HCT116 (cell line): ENCODE results near the gene ADD3. TPM values are rescaled to one million over a fixed set of nuclear protein-coding genes. Genes with fewer than 3 reads are reported as not detected.

Source experiments
- ATAC-seq: fragments of 200-7000 bp; cut with Tn5 transposase; 2 replicates; pipeline ENCODE4 v1.9.1; 2020; ENCODE audit warnings: mild to moderate bottlenecking, moderate library complexity
- BruUV-seq: library from RNA; stranded (reverse); fragments of 400-500 nt; replicated peaks from 2 replicates; lab custom pipeline; 2021; lab: Mats Ljungman, UMichigan
- CTCF ChIA-PET: fragments of 300-600 bp; sonication (Branson Sonifier 250); formaldehyde crosslinking; loops from one replicate; lab custom pipeline; 2021; ENCODE audit warnings: antibody characterized with exemption; lab: Charles Lee
- POLR2A ChIA-PET: fragments of 300-600, 350-600 bp; sonication (Branson Sonifier 250); formaldehyde crosslinking; loops from one replicate; lab custom pipeline; 2021; ENCODE audit warnings: antibody characterized with exemption; lab: Charles Lee
- RAD21 ChIA-PET, 2 experiments: fragments of 300-600 bp; sonication (Branson Sonifier 250); formaldehyde crosslinking; loops; one replicate each; lab custom pipeline; 2023; ENCODE audit warnings: low total read pairs in 2 of 2; ENCODE audit not compliant: uncharacterized antibody in 2 of 2, unreplicated experiment in 2 of 2, low non-redundant PET in 1 of 2; lab: Charles Lee
- DNase-seq: peaks from one replicate; pipeline ENCODE4 v3.0.0-alpha.2; 2010; ENCODE audit warnings: low read depth, low spot score
- H2AFZ ChIP-seq: fragments of 200-600 bp; shearing (Covaris generic), sonication (generic); 2 replicates; pipeline ENCODE4 v1.6.1; 2017; ENCODE audit warnings: low read depth, mixed run types, mixed read lengths, antibody characterized with exemption, low read length; ENCODE audit not compliant: poor library complexity, severe bottlenecking
- H3K27ac ChIP-seq: 2 replicates; pipeline ENCODE4 v1.5.1; 2012; ENCODE audit warnings: low read depth, low read length
- H3K27me3 ChIP-seq: fragments of 200-600 bp; sonication (generic); 2 replicates; pipeline ENCODE4 v1.6.1; 2016; ENCODE audit warnings: mixed run types, low read length, mixed read lengths; ENCODE audit not compliant: insufficient read depth
- H3K36me3 ChIP-seq, 2 experiments: fragments of 200-500 bp in 1 of 2; fragments of 200-600 bp in 1 of 2; sonication (Bioruptor generic) in 1 of 2; sonication (generic) in 1 of 2; 2 replicates each; pipeline versions ENCODE4 v1.5.1 to v1.6.1; 2014 to 2016; ENCODE audit warnings: low read length in 2 of 2, inconsistent platforms in 1 of 2, mixed read lengths in 1 of 2, mixed run types in 1 of 2; ENCODE audit not compliant: insufficient read depth in 2 of 2, control insufficient read depth in 1 of 2
- H3K4me1 ChIP-seq, 2 experiments: fragments of 200-600 bp in 1 of 2; sonication (generic) in 1 of 2; 2 replicates each; pipeline versions ENCODE4 v1.5.1 to v1.6.1; 2012 to 2017; ENCODE audit warnings: low read length in 2 of 2, inconsistent platforms in 1 of 2, mild to moderate bottlenecking in 1 of 2, mixed read lengths in 1 of 2, mixed run types in 1 of 2, moderate library complexity in 1 of 2; ENCODE audit not compliant: insufficient read depth in 2 of 2, control insufficient read depth in 1 of 2
- H3K4me2 ChIP-seq: fragments of 200-600 bp; sonication (generic); 2 replicates; pipeline ENCODE4 v1.6.1; 2017; ENCODE audit warnings: mixed run types, low read length, mixed read lengths
- H3K4me3 ChIP-seq, 2 experiments: fragments of 200-600 bp in 1 of 2; sonication (generic) in 1 of 2; replicated peaks in 1 of 2; 2 replicates each; pipeline ENCODE4 v1.5.1; 2011 to 2016; ENCODE audit warnings: low read length in 2 of 2, control low read depth in 1 of 2, low read depth in 1 of 2, mild to moderate bottlenecking in 1 of 2, mixed read lengths in 1 of 2, mixed run types in 1 of 2
- H3K79me2 ChIP-seq: fragments of 200-600 bp; sonication (generic); 2 replicates; pipeline ENCODE4 v1.6.1; 2017; ENCODE audit warnings: mild to moderate bottlenecking, mixed run types, low read length, moderate library complexity, mixed read lengths; ENCODE audit not compliant: insufficient read depth
- H3K9ac ChIP-seq: fragments of 200-600 bp; sonication (generic); 2 replicates; pipeline ENCODE4 v1.6.1; 2016; ENCODE audit warnings: low read length, mixed read lengths
- H3K9me2 ChIP-seq: fragments of 200-600 bp; sonication (generic), shearing (Covaris generic); 2 replicates; pipeline ENCODE4 v1.6.1; 2017; ENCODE audit warnings: mixed run types, mild to moderate bottlenecking, moderate library complexity; ENCODE audit not compliant: insufficient read depth
- H3K9me3 ChIP-seq, 2 experiments: fragments of 200-500 bp in 1 of 2; fragments of 200-600 bp in 1 of 2; sonication (Bioruptor generic) in 1 of 2; sonication (generic) in 1 of 2; 2 replicates each; pipeline ENCODE4 v1.6.1; 2014 to 2017; ENCODE audit warnings: low read length in 2 of 2, mixed read lengths in 2 of 2, inconsistent platforms in 1 of 2, low read depth in 1 of 2, mild to moderate bottlenecking in 1 of 2, mixed run types in 1 of 2, moderate library complexity in 1 of 2; ENCODE audit not compliant: control insufficient read depth in 1 of 2, insufficient read depth in 1 of 2
- H4K20me1 ChIP-seq: fragments of 200-600 bp; sonication (generic), shearing (Covaris generic); 2 replicates; pipeline ENCODE4 v1.6.1; 2017; ENCODE audit warnings: mixed run types, mild to moderate bottlenecking, moderate library complexity; ENCODE audit not compliant: insufficient read depth
- CTCF ChIP-seq, 3 experiments: fragments of 200-600 bp in 1 of 3; sonication (generic) in 1 of 3; IDR thresholded peaks in 2 of 3; conservative IDR thresholded peaks in 1 of 3; 2 replicates each; pipeline ENCODE4 v1.5.1; 2012 to 2017; ENCODE audit warnings: low read depth in 2 of 3, low read length in 2 of 3, antibody characterized with exemption in 1 of 3, borderline replicate concordance in 1 of 3, control low read depth in 1 of 3, mild to moderate bottlenecking in 1 of 3, mixed read lengths in 1 of 3, mixed run types in 1 of 3, moderate library complexity in 1 of 3; ENCODE audit not compliant: insufficient read depth in 1 of 3
- RAD21 ChIP-seq: IDR thresholded peaks from 2 replicates; pipeline ENCODE4 v1.6.1; 2012; ENCODE audit warnings: low read depth, mild to moderate bottlenecking
- REST ChIP-seq: IDR thresholded peaks from 2 replicates; pipeline ENCODE4 v1.6.1; 2012; ENCODE audit warnings: low read depth
- SRF ChIP-seq: IDR thresholded peaks from 2 replicates; pipeline ENCODE4 v1.6.1; 2012; ENCODE audit warnings: low read depth
- intact Hi-C: fragments of 100-400 bp; cut with micrococcal nuclease; formaldehyde crosslinking; loops from 2 replicates; pipeline ENCODE4 v1.10.0; 2022
- total RNA-seq: library from RNA; stranded (reverse); gene quantifications from one replicate; pipeline ENCODE4 v1.2.1, GENCODE V29; 2021; ENCODE audit not compliant: unreplicated experiment

The ADD3 gene
- total RNA-seq, 1 experiment from 2014 or later, result 41.1 TPM

- TF ChIP-seq REST, result no peak
- TF ChIP-seq, all 23 proteins: peak for 4
Measured at GRCh38 chr10:110013630-110014293, 6.0 kb downstream of the ADD3 start (continued).

- no TSS peak for BruUV-seq
- Histone ChIP-seq H2AFZ (no peak overlapping the region), H3K9me2 (no peaks in the 10 kb centered on the region), H3K4me3 (no peak overlapping the region), H3K9ac (no peak overlapping the region), H3K4me2 (no peak overlapping the region), H3K27me3 (no peaks in the 10 kb centered on the region), H3K9me3 (no peaks in the 10 kb centered on the region), H4K20me1 (no peaks in the 10 kb centered on the region), H3K79me2 (peaks cover 16% of the 10 kb centered on the region; the same call in 1 of the 2 replicates), H3K36me3 (no peaks in the 10 kb centered on the region), H3K27ac (no peak overlapping the region), H3K4me1 (peaks cover 18 to 26% of the 10 kb centered on the region in 2 experiments)
- ChIA-PET POLR2A (no interaction called here), CTCF (interaction anchor here (0.6 to 1.6 kb wide), 5 partner anchors 9 to 132 kb away, joined by 3 to 17 read pairs (median 5); no protein-coding TSS in a partner anchor), RAD21 (interaction anchor here (1.1 to 1.6 kb wide), 2 partner anchors 132 kb away, joined by 6 to 9 read pairs; no protein-coding TSS in a partner anchor)
- TF ChIP-seq RAD21 (peak; percentile 62), CTCF (IDR thresholded peaks at IDR 0.05 in 2 of 3, conservative IDR thresholded peaks at IDR 0.05 in 1 of 3; ENCODE audit: borderline replicate concordance in 1 of 3, insufficient read depth in 1 of 3, low read depth in 2 of 3, low read length in 2 of 3) (peak; percentile 31 to 61 (median 39); a peak in 4 of 6 replicates), SRF (no peak)
- intact Hi-C loops, result loop anchor here (1.0 kb wide), 1 partner anchor 132 kb away; no protein-coding TSS in a partner anchor
- peak; percentile 81 for ATAC-seq
- DNase-seq, result no peak
Measured at GRCh38 chr10:110016039-110016438, 8.3 kb downstream of the ADD3 start.
